Osteoblast (primary cell): ENCODE measurements around the gene TTC39B. TPM values are rescaled to one million over a fixed set of nuclear protein-coding genes. Genes with fewer than 3 reads are reported as not detected.

Source experiments
- DNase-seq: peaks from one replicate; pipeline ENCODE4 v3.0.0; 2011; ENCODE audit warnings: low spot score, mixed read lengths; ENCODE audit not compliant: insufficient read length; ENCODE audit errors: missing footprints
- H2AFZ ChIP-seq: 2 replicates; pipeline ENCODE4 v1.6.0; 2011; ENCODE audit warnings: mild to moderate bottlenecking, low read length
- H3K27ac ChIP-seq: 2 replicates; pipeline ENCODE4 v1.5.1; 2011; ENCODE audit warnings: mild to moderate bottlenecking, low read depth, low read length, moderate library complexity
- H3K27me3 ChIP-seq: 2 replicates; pipeline ENCODE4 v1.6.0; 2012; ENCODE audit warnings: mild to moderate bottlenecking, control low read depth, inconsistent platforms, low read length, moderate library complexity; ENCODE audit not compliant: insufficient read depth
- H3K36me3 ChIP-seq: 2 replicates; pipeline ENCODE4 v1.5.1; 2011; ENCODE audit warnings: mild to moderate bottlenecking, low read length, control low read depth, moderate library complexity; ENCODE audit not compliant: insufficient read depth
- H3K4me1 ChIP-seq: 2 replicates; pipeline ENCODE4 v1.5.1; 2011; ENCODE audit warnings: mild to moderate bottlenecking, low read length, control low read depth, moderate library complexity; ENCODE audit not compliant: insufficient read depth
- H3K4me2 ChIP-seq: 2 replicates; pipeline ENCODE4 v1.6.0; 2011; ENCODE audit warnings: mild to moderate bottlenecking, low read length; ENCODE audit not compliant: insufficient read depth
- H3K4me3 ChIP-seq: fragments of 200-600 bp; sonication (generic); 3 replicates; pipeline ENCODE4 v1.5.1; 2012; ENCODE audit warnings: mild to moderate bottlenecking, low read length, inconsistent platforms; ENCODE audit not compliant: insufficient read depth
- H3K79me2 ChIP-seq: 2 replicates; pipeline ENCODE4 v1.6.0; 2012; ENCODE audit warnings: mild to moderate bottlenecking, low read length, control low read depth, inconsistent platforms; ENCODE audit not compliant: insufficient read depth
- H3K9me3 ChIP-seq: 2 replicates; pipeline ENCODE4 v1.5.1; 2011; ENCODE audit warnings: low read depth, low read length, control low read depth
- H4K20me1 ChIP-seq: 2 replicates; pipeline ENCODE4 v1.6.0; 2012; ENCODE audit warnings: mild to moderate bottlenecking, low read length, control low read depth; ENCODE audit not compliant: insufficient read depth
- total RNA-seq: library from RNA; depleted of rRNA; stranded (reverse); fragments of >200 nt; gene quantifications from 2 replicates; pipeline ENCODE4 v1.2.3, GENCODE V29; 2012
- TF ChIP-seq, protein P1 (sequence below): IDR thresholded peaks from 2 replicates; pipeline ENCODE4 v1.5.1; 2011; ENCODE audit warnings: mild to moderate bottlenecking, low read depth, low read length, moderate library complexity; ENCODE audit errors: extremely low read depth

The TTC39B gene
- total RNA-seq, 1 donor, result 18.5 TPM

DNA sequence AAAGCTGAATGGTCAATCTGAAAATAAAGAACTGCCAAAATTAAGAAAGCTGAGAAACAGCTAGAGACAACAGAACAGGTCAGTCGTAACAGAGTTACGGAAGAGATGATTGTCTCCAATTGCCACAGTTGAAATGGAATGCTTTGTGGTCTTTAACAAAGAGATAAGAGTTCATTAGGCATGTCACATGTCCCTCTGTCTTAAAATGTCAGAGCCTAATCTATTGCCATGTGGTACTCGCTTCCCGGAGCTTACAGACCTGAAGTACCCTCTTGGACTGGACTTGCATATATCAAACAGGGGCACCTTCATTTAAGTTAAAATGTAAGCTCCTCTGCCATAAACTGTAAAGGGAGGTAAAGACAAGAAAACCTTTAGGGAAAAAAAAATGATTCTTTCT is 19.7 kb downstream of the TTC39B start:
- Histone ChIP-seq H3K36me3 (no peaks in the 10 kb centered on the region), H3K27ac (no peak overlapping the region), H4K20me1 (no peaks in the 10 kb centered on the region), H3K4me1 (no peaks in the 10 kb centered on the region), H3K4me3 (no peak overlapping the region), H3K9me3 (no peaks in the 10 kb centered on the region), H3K79me2 (peaks cover 40% of the 10 kb centered on the region), H3K27me3 (no peaks in the 10 kb centered on the region), H2AFZ (no peak overlapping the region), H3K4me2 (no peak overlapping the region)
- no peak for DNase-seq
- TF ChIP-seq, protein P1, sequence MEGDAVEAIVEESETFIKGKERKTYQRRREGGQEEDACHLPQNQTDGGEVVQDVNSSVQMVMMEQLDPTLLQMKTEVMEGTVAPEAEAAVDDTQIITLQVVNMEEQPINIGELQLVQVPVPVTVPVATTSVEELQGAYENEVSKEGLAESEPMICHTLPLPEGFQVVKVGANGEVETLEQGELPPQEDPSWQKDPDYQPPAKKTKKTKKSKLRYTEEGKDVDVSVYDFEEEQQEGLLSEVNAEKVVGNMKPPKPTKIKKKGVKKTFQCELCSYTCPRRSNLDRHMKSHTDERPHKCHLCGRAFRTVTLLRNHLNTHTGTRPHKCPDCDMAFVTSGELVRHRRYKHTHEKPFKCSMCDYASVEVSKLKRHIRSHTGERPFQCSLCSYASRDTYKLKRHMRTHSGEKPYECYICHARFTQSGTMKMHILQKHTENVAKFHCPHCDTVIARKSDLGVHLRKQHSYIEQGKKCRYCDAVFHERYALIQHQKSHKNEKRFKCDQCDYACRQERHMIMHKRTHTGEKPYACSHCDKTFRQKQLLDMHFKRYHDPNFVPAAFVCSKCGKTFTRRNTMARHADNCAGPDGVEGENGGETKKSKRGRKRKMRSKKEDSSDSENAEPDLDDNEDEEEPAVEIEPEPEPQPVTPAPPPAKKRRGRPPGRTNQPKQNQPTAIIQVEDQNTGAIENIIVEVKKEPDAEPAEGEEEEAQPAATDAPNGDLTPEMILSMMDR, result no peak

DNA sequence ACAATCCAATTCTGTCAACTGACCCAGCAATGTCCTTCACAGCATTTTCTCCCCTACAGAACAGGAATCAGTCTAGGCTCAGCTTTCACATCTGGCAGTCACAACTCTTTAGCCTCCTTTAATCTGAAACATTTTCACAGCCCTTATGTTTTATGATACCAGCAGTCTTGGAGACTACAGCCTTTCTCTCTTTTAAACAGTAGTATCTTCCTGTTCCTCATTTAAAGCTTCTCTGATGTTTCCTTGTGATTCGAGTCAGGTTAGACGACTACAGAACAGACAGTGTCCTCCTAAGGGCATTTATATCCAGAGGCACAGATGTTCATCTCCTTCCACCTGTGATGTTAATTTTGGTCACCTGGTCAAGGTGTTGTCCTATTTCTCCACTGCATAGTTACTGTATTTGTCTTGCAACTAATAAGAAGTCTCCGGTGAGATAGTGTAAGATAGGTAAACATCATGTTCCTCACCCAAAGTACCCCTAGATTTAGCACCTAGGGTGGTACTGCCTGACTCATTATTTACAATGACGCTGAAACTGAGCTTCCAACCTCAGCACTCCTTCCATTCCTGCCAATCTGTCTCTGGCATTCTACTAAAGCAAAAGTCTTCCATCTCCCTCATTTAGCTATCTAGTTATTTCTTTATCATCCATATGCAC is 20.7 kb downstream of the TTC39B start:
- Histone ChIP-seq H3K36me3 (no peaks in the 10 kb centered on the region), H3K9me3 (no peaks in the 10 kb centered on the region), H3K4me1 (no peaks in the 10 kb centered on the region), H3K27ac (no peak overlapping the region), H3K4me3 (no peak overlapping the region), H3K27me3 (no peaks in the 10 kb centered on the region), H2AFZ (no peak overlapping the region), H4K20me1 (no peaks in the 10 kb centered on the region), H3K4me2 (no peak overlapping the region), H3K79me2 (peaks cover 35% of the 10 kb centered on the region)
- TF ChIP-seq, protein P1, result no peak
- no peak for DNase-seq

DNA sequence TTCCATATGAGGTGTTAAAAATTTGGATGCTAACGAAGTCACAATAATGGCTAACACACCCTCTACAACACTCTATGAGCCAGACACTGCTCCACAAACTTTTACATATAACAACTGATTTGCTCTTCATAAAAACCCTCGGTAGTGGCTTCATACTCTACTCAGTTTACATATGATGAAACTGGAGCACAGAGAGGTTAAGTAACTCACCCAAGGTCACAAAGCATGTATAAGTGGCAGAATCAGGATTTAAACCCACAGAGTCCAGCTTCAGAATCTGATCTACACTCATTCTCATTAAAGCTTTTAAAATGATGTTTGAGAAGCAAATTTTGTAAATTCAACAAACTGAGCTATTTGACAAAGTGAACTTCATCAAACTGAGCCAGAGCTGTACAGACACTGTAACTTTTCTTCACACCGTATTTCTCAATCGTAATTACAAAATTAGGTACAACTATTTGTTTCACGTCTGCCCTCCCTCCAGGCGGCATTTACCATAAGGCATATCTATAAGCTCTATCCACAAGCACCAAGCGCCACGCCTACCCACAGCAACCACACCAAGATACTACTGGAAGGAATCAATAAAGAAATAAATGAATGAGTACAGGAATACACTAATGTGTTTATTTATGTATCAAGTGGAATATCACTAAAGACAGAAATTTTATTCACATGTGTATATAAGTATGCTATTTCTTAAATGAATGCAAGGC is 24.3 kb downstream of the TTC39B start:
- Histone ChIP-seq H3K4me2 (no peak overlapping the region), H2AFZ (no peak overlapping the region), H3K27ac (no peak overlapping the region), H3K4me3 (no peak overlapping the region), H3K4me1 (no peaks in the 10 kb centered on the region), H3K36me3 (no peaks in the 10 kb centered on the region), H3K79me2 (peaks cover 29% of the 10 kb centered on the region), H4K20me1 (peaks cover under 1% of the 10 kb centered on the region), H3K9me3 (no peaks in the 10 kb centered on the region), H3K27me3 (no peaks in the 10 kb centered on the region)
- TF ChIP-seq, protein P1, result no peak
- DNase-seq, result no peak

DNA sequence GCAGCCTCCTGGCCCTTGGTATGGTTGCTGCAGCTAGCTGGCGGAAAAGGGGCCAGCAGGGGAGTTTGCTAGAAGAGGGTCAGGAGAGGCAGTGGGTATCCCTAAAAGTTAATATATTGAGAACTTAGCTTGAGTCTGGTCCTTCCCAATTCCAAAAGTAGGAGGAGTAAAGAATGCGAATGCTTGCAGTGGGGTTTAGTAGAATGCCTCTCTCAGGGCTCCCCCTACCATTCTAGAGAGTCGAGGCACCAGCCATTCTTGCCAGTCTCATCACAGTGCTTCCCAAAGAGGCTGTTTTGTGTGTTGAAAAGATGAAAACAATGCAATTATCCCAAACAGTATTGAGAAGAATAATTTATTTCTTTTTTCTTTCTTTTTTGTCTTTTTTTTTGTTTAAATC is 26.4 kb downstream of the TTC39B start:
- Histone ChIP-seq H3K4me2 (no peak overlapping the region), H3K9me3 (no peaks in the 10 kb centered on the region), H3K79me2 (peaks cover 26% of the 10 kb centered on the region), H3K27me3 (no peaks in the 10 kb centered on the region), H3K36me3 (no peaks in the 10 kb centered on the region), H2AFZ (no peak overlapping the region), H4K20me1 (peaks cover 6% of the 10 kb centered on the region), H3K4me3 (no peak overlapping the region), H3K4me1 (no peaks in the 10 kb centered on the region), H3K27ac (no peak overlapping the region)
- TF ChIP-seq, protein P1, result no peak
- DNase-seq, result no peak
